Fibroblast of lung (primary cell): Measurements from ENCODE around the gene HBP1. TPM values are rescaled to one million over a fixed set of nuclear protein-coding genes. Genes with fewer than 3 reads are reported as not detected.
A peak's percentile ranks its signal among the peaks of the same experiment; 100 is the strongest.

ENCODE experiments used
- DNase-seq, 2 donors: peaks; one replicate each; pipeline versions ENCODE4 v3.0.0 to v3.0.0-alpha.2; 2010; ENCODE audit warnings: low read depth in 2 of 2
- H2AFZ ChIP-seq: 2 replicates; pipeline ENCODE4 v1.5.1; 2012; ENCODE audit warnings: low read length, control low read depth, inconsistent platforms
- H3K27ac ChIP-seq: 2 replicates; pipeline ENCODE4 v1.5.1; 2011; ENCODE audit warnings: low read length, control low read depth; ENCODE audit not compliant: insufficient read depth
- H3K27me3 ChIP-seq: 2 replicates; pipeline ENCODE4 v1.5.1; 2011; ENCODE audit warnings: mild to moderate bottlenecking, low read length; ENCODE audit not compliant: control insufficient read depth, insufficient read depth
- H3K36me3 ChIP-seq: 2 replicates; pipeline ENCODE4 v1.5.1; 2011; ENCODE audit warnings: low read length; ENCODE audit not compliant: control insufficient read depth, insufficient read depth
- H3K4me1 ChIP-seq: 2 replicates; pipeline ENCODE4 v1.5.1; 2011; ENCODE audit warnings: low read length; ENCODE audit not compliant: control insufficient read depth, insufficient read depth; ENCODE audit errors: extremely low read depth
- H3K4me2 ChIP-seq: 2 replicates; pipeline ENCODE4 v1.5.1; 2011; ENCODE audit warnings: low read length, control low read depth; ENCODE audit not compliant: insufficient read depth; ENCODE audit errors: extremely low read depth
- H3K4me3 ChIP-seq, 4 experiments: fragments of 200-600 bp in 1 of 4; sonication (generic) in 1 of 4; replicated peaks in 1 of 4; 2 replicates each; pipeline ENCODE4 v1.5.1; 2011 to 2016; ENCODE audit warnings: low read length in 4 of 4, low read depth in 3 of 4, mild to moderate bottlenecking in 3 of 4, control low read depth in 2 of 4, inconsistent platforms in 1 of 4, mixed read lengths in 1 of 4; ENCODE audit not compliant: insufficient read depth in 1 of 4; ENCODE audit errors: control extremely low read depth in 1 of 4
- H3K79me2 ChIP-seq: 2 replicates; pipeline ENCODE4 v1.5.1; 2012; ENCODE audit warnings: mild to moderate bottlenecking, low read length, inconsistent platforms; ENCODE audit not compliant: control insufficient read depth, insufficient read depth
- H3K9ac ChIP-seq: 2 replicates; pipeline ENCODE4 v1.5.1; 2011; ENCODE audit warnings: mild to moderate bottlenecking, low read length, control low read depth; ENCODE audit not compliant: insufficient read depth
- H3K9me3 ChIP-seq: 2 replicates; pipeline ENCODE4 v1.5.1; 2012; ENCODE audit warnings: low read depth, low read length; ENCODE audit not compliant: control insufficient read depth, insufficient read depth
- H4K20me1 ChIP-seq: 2 replicates; pipeline ENCODE4 v1.5.1; 2011; ENCODE audit warnings: low read length; ENCODE audit not compliant: control insufficient read depth, insufficient read depth; ENCODE audit errors: extremely low read depth
- CTCF ChIP-seq, 2 donors: IDR thresholded peaks in 1 of 2; conservative IDR thresholded peaks in 1 of 2; 1 replicate in 1 of 2; 2 replicates in 1 of 2; pipeline ENCODE4 v1.5.1; 2011 to 2012; ENCODE audit warnings: low read length in 2 of 2, control low read depth in 1 of 2, inconsistent platforms in 1 of 2, low read depth in 1 of 2, mild to moderate bottlenecking in 1 of 2
- EZH2 ChIP-seq: IDR thresholded peaks from 2 replicates; pipeline ENCODE4 v1.5.1; 2012; ENCODE audit warnings: low read length, control low read depth, mild to moderate bottlenecking; ENCODE audit errors: missing control alignments
- polyA plus RNA-seq, 2 donors: library from polyadenylated mRNA; depleted of rRNA in 1 of 2; stranded (reverse) in 1 of 2; unstranded in 1 of 2; fragments of >200 nt; gene quantifications; 2 replicates each; pipeline ENCODE4 v1.2.1, GENCODE V29; 2011 to 2012; ENCODE audit warnings: missing spikeins in 1 of 2
- total RNA-seq: library from RNA; depleted of rRNA; stranded (reverse); fragments of >200 nt; gene quantifications from 2 replicates; pipeline ENCODE4 v1.2.1, GENCODE V29; 2014

The HBP1 gene
- total and polyA plus RNA-seq, 2 donors (not counting 1 experiment from before 2014, with no cell fraction given) = 72.9 to 122 TPM

GRCh38 chr7:107185716-107186115 is 16.9 kb downstream of the HBP1 start:
- Histone ChIP-seq H3K36me3 (peaks cover 4% of the 10 kb centered on the region), H3K4me2 (no peak overlapping the region), H2AFZ (no peak overlapping the region), H4K20me1 (peaks cover 2% of the 10 kb centered on the region), H3K27me3 (no peaks in the 10 kb centered on the region), H3K27ac (peak overlapping the region; percentile 8), H3K9ac (no peak overlapping the region), H3K4me1 (no peaks in the 10 kb centered on the region), H3K4me3 (no peak overlapping the region), H3K9me3 (no peaks in the 10 kb centered on the region), H3K79me2 (no peaks in the 10 kb centered on the region)
- no peak for TF ChIP-seq CTCF (conservative IDR thresholded peaks at IDR 0.05 in 1 of 2, IDR thresholded peaks at IDR 0.05 in 1 of 2; ENCODE audit: low read depth in 1 of 2, low read length in 2 of 2)
- no peak for TF ChIP-seq EZH2
- DNase-seq = no peak

GRCh38 chr7:107186240-107186639 is 17.4 kb downstream of the HBP1 start:
- no peak for DNase-seq
- peaks cover 4% of the 10 kb centered on the region for H3K36me3 ChIP-seq

GRCh38 chr7:107187774-107188173 is 19.0 kb downstream of the HBP1 start:
- Histone ChIP-seq H3K9ac (no peak overlapping the region), H4K20me1 (peaks cover 2% of the 10 kb centered on the region), H3K4me2 (no peak overlapping the region), H3K79me2 (no peaks in the 10 kb centered on the region), H3K4me1 (no peaks in the 10 kb centered on the region), H3K4me3 (no peak overlapping the region), H3K36me3 (peaks cover 3% of the 10 kb centered on the region), H3K27ac (no peak overlapping the region), H3K27me3 (no peaks in the 10 kb centered on the region), H3K9me3 (no peaks in the 10 kb centered on the region), H2AFZ (no peak overlapping the region)
- no peak for TF ChIP-seq EZH2
- no peak for DNase-seq

More at GRCh38 chr7:107186240-107186639, 17.4 kb downstream of the HBP1 start:
- TF ChIP-seq CTCF (conservative IDR thresholded peaks at IDR 0.05 in 1 of 2, IDR thresholded peaks at IDR 0.05 in 1 of 2; ENCODE audit: low read depth in 1 of 2, low read length in 2 of 2) = no peak
- TF ChIP-seq EZH2 = no peak
- Histone ChIP-seq H2AFZ (no peak overlapping the region), H3K79me2 (no peaks in the 10 kb centered on the region), H4K20me1 (peaks cover 2% of the 10 kb centered on the region), H3K27me3 (no peaks in the 10 kb centered on the region), H3K9me3 (no peaks in the 10 kb centered on the region), H3K4me1 (no peaks in the 10 kb centered on the region), H3K9ac (no peak overlapping the region), H3K27ac (no peak overlapping the region), H3K4me2 (no peak overlapping the region), H3K4me3 (no peak overlapping the region)
